22Rv1 (cell line): ENCODE measurements around the gene CHID1.
A peak's percentile ranks its signal among the peaks of the same experiment; 100 is the strongest.

Experiments used
- H3K27ac ChIP-seq: fragments of 450-650 bp; 2 replicates; pipeline ENCODE4 v1.5.1; 2017
- ZFX ChIP-seq: fragments of 450-650 bp; IDR thresholded peaks from 2 replicates; pipeline ENCODE4 v1.6.1; 2017; ENCODE audit warnings: antibody characterized with exemption, borderline replicate concordance
- TF ChIP-seq, protein P1 (sequence below): fragments of 450-650 bp; IDR thresholded peaks from 2 replicates; pipeline ENCODE4 v1.5.1; 2017; ENCODE audit warnings: mild to moderate bottlenecking

CHID1 gene

GRCh38 chr11:954392-955153 lies 44.0 kb upstream of the CHID1 start:
- no peak for TF ChIP-seq ZFX
- TF ChIP-seq, protein P1, sequence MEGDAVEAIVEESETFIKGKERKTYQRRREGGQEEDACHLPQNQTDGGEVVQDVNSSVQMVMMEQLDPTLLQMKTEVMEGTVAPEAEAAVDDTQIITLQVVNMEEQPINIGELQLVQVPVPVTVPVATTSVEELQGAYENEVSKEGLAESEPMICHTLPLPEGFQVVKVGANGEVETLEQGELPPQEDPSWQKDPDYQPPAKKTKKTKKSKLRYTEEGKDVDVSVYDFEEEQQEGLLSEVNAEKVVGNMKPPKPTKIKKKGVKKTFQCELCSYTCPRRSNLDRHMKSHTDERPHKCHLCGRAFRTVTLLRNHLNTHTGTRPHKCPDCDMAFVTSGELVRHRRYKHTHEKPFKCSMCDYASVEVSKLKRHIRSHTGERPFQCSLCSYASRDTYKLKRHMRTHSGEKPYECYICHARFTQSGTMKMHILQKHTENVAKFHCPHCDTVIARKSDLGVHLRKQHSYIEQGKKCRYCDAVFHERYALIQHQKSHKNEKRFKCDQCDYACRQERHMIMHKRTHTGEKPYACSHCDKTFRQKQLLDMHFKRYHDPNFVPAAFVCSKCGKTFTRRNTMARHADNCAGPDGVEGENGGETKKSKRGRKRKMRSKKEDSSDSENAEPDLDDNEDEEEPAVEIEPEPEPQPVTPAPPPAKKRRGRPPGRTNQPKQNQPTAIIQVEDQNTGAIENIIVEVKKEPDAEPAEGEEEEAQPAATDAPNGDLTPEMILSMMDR, result no peak
- H3K27ac ChIP-seq, result peak overlapping the region; percentile 41; the same call in 1 of the 2 replicates

DNA sequence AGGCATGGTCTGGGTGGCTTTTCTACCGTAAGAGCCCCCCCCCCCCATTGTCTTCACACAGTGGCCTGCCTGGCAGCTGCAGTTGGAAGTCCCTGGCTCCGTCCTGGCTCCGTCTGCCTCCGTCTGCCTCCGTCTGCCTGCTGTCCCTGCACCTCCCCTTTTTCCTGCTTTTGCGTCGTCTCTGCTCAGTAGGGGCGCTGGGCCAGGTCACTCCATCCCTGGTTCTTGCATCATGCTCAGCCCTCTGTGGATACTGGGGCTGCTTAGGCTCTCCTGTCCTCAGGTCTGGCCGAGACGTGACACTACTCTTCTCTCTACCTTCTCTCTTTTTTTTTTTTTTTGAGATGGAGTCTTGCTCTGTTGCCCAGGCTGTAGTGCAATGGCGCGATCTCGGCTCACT lies 42.9 kb upstream of the CHID1 start:
- no peak for TF ChIP-seq ZFX
- TF ChIP-seq, protein P1, result no peak
- H3K27ac ChIP-seq, result peak overlapping the region; percentile 80

GRCh38 chr11:952406-953385 lies 42.1 kb upstream of the CHID1 start:
- H3K27ac ChIP-seq, result peak overlapping the region; percentile 80
- TF ChIP-seq, protein P1, result no peak
- TF ChIP-seq ZFX, result no peak

DNA sequence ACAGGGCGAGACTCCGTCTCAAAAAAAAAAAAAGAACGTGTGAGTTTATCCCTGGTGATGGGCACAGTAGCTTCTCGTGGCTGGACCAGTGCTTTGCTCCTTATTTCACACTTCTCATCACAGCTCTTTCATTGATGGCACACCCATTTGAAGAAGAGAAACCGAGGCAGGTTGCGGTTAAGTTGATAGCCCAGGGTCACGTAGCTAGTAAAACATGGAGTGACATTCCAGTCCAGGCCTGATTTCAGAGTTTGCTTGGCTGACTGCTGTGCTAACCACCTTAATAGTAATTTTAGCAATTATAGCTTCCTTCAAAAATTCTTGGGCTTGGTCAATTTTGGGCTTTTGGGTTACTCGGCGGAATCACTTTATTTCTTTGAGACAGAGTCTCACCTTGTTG lies 40.9 kb upstream of the CHID1 start:
- peak overlapping the region; percentile 80 for H3K27ac ChIP-seq
- TF ChIP-seq, protein P1, result no peak
- TF ChIP-seq ZFX, result no peak

- H3K27ac ChIP-seq, result no peak overlapping the region
- TF ChIP-seq ZFX, result no peak
- TF ChIP-seq, protein P1, result no peak
Measured at GRCh38 chr11:947744-948143, 37.1 kb upstream of the CHID1 start.

DNA sequence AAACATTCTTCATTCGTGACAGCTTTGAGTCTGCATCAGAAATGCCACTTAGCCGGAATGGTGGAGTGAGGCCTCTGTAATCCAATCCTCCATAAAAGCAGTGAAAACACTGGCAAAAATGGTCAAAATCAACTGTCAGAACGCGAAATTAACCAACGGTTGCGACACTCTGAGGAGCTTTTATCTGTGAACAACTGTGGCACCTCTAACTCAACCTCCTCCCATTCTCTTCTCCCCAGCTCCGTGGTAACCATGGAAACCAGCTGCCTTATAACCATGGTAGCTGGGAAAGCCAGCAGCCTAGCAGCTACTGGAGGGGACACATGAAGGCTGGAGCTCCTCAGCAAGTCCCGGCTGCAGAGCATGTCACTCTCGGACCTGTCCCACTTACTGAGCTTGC lies 35.4 kb upstream of the CHID1 start:
- no peak overlapping the region for H3K27ac ChIP-seq
- no peak for TF ChIP-seq ZFX
- TF ChIP-seq, protein P1, result no peak
